OCI-LY7 (cell line): ENCODE results near the gene MPPED1. TPM values are rescaled to one million over a fixed set of nuclear protein-coding genes. Genes with fewer than 3 reads are reported as not detected.

Experiments
- BruUV-seq: library from RNA; stranded (reverse); fragments of 400-500 nt; replicated peaks from 2 replicates; lab custom pipeline; 2021; lab: Mats Ljungman, UMichigan
- CTCF ChIA-PET: fragments of 300-600 bp; sonication (Branson Sonifier 250); formaldehyde crosslinking; loops from one replicate; lab custom pipeline; 2022; ENCODE audit warnings: antibody characterized with exemption; ENCODE audit not compliant: unreplicated experiment; lab: Charles Lee
- POLR2A ChIA-PET: fragments of 300-600 bp; sonication (Branson Sonifier 250); formaldehyde crosslinking; loops from one replicate; lab custom pipeline; 2022; ENCODE audit warnings: antibody characterized with exemption; lab: Charles Lee
- DNase-seq: peaks from one replicate; pipeline ENCODE4 v3.0.0-alpha.2; 2015; ENCODE audit warnings: low spot score
- H2AFZ ChIP-seq: fragments of 200-600 bp; sonication (generic), shearing (Covaris generic); 2 replicates; pipeline ENCODE4 v1.6.1; 2014; ENCODE audit warnings: mild to moderate bottlenecking, antibody characterized with exemption, low read length, moderate library complexity
- H3K27ac ChIP-seq: fragments of 200-600 bp; sonication (generic); 2 replicates; pipeline ENCODE4 v1.5.1; 2014; ENCODE audit warnings: mixed run types, low read depth, mild to moderate bottlenecking, moderate library complexity, low read length, inconsistent platforms; ENCODE audit not compliant: poor library complexity, severe bottlenecking
- H3K36me3 ChIP-seq: fragments of 200-600 bp; sonication (generic); 2 replicates; pipeline ENCODE4 v1.6.1; 2014; ENCODE audit warnings: mild to moderate bottlenecking, antibody characterized with exemption, low read length, moderate library complexity, mixed read lengths; ENCODE audit not compliant: insufficient read depth
- H3K4me1 ChIP-seq: fragments of 200-600 bp; sonication (generic); 2 replicates; pipeline ENCODE4 v1.5.1; 2014; ENCODE audit warnings: mild to moderate bottlenecking, low read length; ENCODE audit not compliant: insufficient read depth, poor library complexity, severe bottlenecking
- H3K4me2 ChIP-seq: fragments of 200-600 bp; sonication (generic); 2 replicates; pipeline ENCODE4 v1.6.1; 2014; ENCODE audit warnings: mild to moderate bottlenecking, low read length
- H3K4me3 ChIP-seq: fragments of 200-600 bp; sonication (generic); 2 replicates; pipeline ENCODE4 v1.5.1; 2014; ENCODE audit warnings: mild to moderate bottlenecking, low read depth, low read length; ENCODE audit not compliant: poor library complexity, severe bottlenecking
- H3K79me2 ChIP-seq: fragments of 200-600 bp; sonication (generic); 2 replicates; pipeline ENCODE4 v1.6.1; 2016; ENCODE audit warnings: low read depth, mild to moderate bottlenecking, low read length, moderate library complexity, mixed read lengths; ENCODE audit not compliant: insufficient read depth
- H3K9me2 ChIP-seq: fragments of 200-600 bp; sonication (generic); 2 replicates; pipeline ENCODE4 v1.6.1; 2016; ENCODE audit warnings: mild to moderate bottlenecking, low read length, mixed read lengths; ENCODE audit not compliant: insufficient read depth
- H3K9me3 ChIP-seq: fragments of 200-600 bp; sonication (generic); 2 replicates; pipeline ENCODE4 v1.6.1; 2014; ENCODE audit warnings: mild to moderate bottlenecking, mixed run types, low read length, mixed read lengths
- H4K20me1 ChIP-seq: fragments of 200-600 bp; sonication (generic); 2 replicates; pipeline ENCODE4 v1.6.1; 2014; ENCODE audit warnings: mild to moderate bottlenecking, antibody characterized with exemption, low read length, moderate library complexity, mixed read lengths; ENCODE audit not compliant: insufficient read depth
- EZH2phosphoT487 ChIP-seq: fragments of 200-600 bp; sonication (generic); IDR thresholded peaks from 2 replicates; pipeline ENCODE4 v1.6.1; 2018; ENCODE audit warnings: low read depth, borderline replicate concordance, mild to moderate bottlenecking, mixed run types, antibody characterized with exemption, low read length, moderate library complexity, mixed read lengths
- intact Hi-C: fragments of 100-400 bp; cut with micrococcal nuclease; formaldehyde crosslinking; loops from one replicate; pipeline ENCODE4 v1.10.0; 2022; ENCODE audit not compliant: unreplicated experiment
- total RNA-seq, 2 experiments: library from RNA; depleted of rRNA in 1 of 2; stranded (reverse); fragments of >200 nt in 1 of 2; shearing (Covaris generic) in 1 of 2; gene quantifications; 2 replicates each; pipeline ENCODE4 v1.2.3, GENCODE V29; 2014 to 2022
- TF ChIP-seq, protein P1 (sequence below): fragments of 200-600 bp; sonication (generic); conservative IDR thresholded peaks from 2 replicates; pipeline ENCODE4 v1.5.1; 2014; ENCODE audit warnings: mild to moderate bottlenecking, antibody characterized with exemption, low read length, moderate library complexity, mixed read lengths

Gene MPPED1
- total RNA-seq, 2 experiments from 2014 or later, result not detected

DNA sequence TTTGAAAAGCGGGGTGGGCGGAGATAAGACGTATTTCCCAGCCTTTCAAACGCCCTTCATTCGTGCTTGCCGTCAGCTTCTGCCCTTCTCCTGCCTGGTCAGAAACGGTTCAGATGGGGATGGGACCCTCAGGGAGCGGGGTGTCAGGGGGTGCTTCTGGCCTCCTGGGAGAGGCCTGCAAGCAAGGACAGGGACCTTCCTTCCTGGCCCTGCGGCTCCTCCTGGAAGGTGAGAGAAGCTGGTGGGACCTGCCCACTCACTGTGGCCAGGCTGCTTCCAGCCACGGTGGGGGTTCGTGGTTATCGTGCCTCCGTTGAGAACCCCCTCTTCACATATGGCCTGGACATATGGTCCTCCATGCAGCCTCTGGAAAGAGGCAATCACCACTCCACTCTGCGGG, 104.6 kb downstream of the MPPED1 start:
- ChIA-PET POLR2A (interaction anchor here (0.6 kb wide), 1 partner anchor 8 kb away, joined by 6 read pairs; no protein-coding TSS in a partner anchor), CTCF (no interaction called here)
- no TSS peak for BruUV-seq
- Histone ChIP-seq H3K36me3 (no peaks in the 10 kb centered on the region), H3K79me2 (no peaks in the 10 kb centered on the region), H3K9me2 (no peaks in the 10 kb centered on the region), H3K27ac (no peak overlapping the region), H3K4me3 (no peak overlapping the region), H2AFZ (no peak overlapping the region), H3K4me2 (no peak overlapping the region), H4K20me1 (no peaks in the 10 kb centered on the region), H3K4me1 (no peaks in the 10 kb centered on the region), H3K9me3 (no peaks in the 10 kb centered on the region)
- no peak for DNase-seq
- TF ChIP-seq EZH2phosphoT487, result no peak
- TF ChIP-seq, protein P1, sequence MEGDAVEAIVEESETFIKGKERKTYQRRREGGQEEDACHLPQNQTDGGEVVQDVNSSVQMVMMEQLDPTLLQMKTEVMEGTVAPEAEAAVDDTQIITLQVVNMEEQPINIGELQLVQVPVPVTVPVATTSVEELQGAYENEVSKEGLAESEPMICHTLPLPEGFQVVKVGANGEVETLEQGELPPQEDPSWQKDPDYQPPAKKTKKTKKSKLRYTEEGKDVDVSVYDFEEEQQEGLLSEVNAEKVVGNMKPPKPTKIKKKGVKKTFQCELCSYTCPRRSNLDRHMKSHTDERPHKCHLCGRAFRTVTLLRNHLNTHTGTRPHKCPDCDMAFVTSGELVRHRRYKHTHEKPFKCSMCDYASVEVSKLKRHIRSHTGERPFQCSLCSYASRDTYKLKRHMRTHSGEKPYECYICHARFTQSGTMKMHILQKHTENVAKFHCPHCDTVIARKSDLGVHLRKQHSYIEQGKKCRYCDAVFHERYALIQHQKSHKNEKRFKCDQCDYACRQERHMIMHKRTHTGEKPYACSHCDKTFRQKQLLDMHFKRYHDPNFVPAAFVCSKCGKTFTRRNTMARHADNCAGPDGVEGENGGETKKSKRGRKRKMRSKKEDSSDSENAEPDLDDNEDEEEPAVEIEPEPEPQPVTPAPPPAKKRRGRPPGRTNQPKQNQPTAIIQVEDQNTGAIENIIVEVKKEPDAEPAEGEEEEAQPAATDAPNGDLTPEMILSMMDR, result no peak
- intact Hi-C loops, result no loop called here

DNA sequence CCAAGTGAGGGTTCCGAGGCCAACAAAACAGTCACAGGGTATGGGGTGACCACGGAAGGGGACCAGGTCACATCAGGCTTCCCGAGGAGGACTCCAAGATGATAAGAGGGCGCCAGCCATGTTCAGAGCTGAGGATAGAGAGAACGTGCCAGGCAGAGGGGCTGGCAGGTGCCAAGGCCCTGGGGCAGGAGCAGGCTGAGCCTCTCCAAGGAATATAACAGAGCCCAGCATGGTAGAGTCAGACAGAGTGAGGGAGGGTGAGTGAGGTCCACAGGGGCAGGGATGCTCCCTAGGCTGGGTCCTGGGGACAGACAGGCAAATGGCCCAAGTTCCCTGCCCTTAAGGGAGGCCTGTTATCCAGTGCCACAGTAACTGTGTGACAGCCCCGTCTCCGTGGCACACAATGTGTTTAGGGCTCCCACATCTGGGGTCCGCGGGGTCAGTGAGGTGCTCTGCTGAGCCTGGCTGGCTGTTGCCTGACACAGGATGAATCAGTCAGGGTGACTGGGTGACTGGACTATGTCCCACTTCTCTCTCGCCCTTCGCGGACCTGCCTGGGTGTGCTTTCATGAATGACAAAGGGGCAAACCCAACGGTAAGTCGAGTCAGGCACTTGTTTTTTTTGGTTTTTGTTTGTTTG, 105.3 kb downstream of the MPPED1 start:
- Histone ChIP-seq H3K36me3 (no peaks in the 10 kb centered on the region), H3K4me1 (no peaks in the 10 kb centered on the region), H2AFZ (no peak overlapping the region), H3K9me3 (no peaks in the 10 kb centered on the region), H3K79me2 (no peaks in the 10 kb centered on the region), H3K9me2 (no peaks in the 10 kb centered on the region), H3K27ac (no peak overlapping the region), H3K4me3 (no peak overlapping the region), H4K20me1 (no peaks in the 10 kb centered on the region), H3K4me2 (no peak overlapping the region)
- no peak for DNase-seq
- no TSS peak for BruUV-seq
- intact Hi-C loops, result no loop called here
- no peak for TF ChIP-seq EZH2phosphoT487
- TF ChIP-seq, protein P1, result no peak
- ChIA-PET POLR2A (no interaction called here), CTCF (no interaction called here)

DNA sequence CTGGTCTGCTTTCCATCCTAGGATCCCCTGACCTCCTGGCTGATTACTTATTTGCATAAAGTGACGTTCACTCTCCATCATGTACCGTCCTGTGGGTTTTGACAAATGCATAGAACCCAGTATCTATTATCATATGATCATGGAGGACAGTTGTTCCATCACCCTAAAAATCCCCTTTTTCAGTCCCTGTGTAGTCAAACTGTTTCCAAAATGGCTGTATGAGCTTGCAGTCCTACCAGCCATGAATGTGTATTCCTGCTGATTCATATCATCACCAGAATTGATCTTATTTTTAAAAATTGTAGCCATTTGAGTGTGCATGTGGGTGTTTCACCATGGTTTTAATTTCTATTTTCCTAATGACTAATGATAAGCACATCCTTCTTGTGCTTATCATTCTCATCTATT, 108.8 kb downstream of the MPPED1 start:
- Histone ChIP-seq H3K36me3 (no peaks in the 10 kb centered on the region), H3K4me2 (no peak overlapping the region), H3K9me2 (no peaks in the 10 kb centered on the region), H3K79me2 (no peaks in the 10 kb centered on the region), H3K4me3 (no peak overlapping the region), H3K9me3 (no peaks in the 10 kb centered on the region), H2AFZ (no peak overlapping the region), H3K4me1 (no peaks in the 10 kb centered on the region), H3K27ac (no peak overlapping the region), H4K20me1 (no peaks in the 10 kb centered on the region)
- ChIA-PET POLR2A (interaction anchor here (0.7 kb wide), 1 partner anchor 9 kb away, joined by 3 read pairs; no protein-coding TSS in a partner anchor), CTCF (no interaction called here)
- intact Hi-C loops, result no loop called here
- no peak for DNase-seq
- TF ChIP-seq EZH2phosphoT487, result no peak
- TF ChIP-seq, protein P1, result no peak
- no TSS peak for BruUV-seq
